ENCODE results near the gene PRSS53.

PRSS53 gene

DNA sequence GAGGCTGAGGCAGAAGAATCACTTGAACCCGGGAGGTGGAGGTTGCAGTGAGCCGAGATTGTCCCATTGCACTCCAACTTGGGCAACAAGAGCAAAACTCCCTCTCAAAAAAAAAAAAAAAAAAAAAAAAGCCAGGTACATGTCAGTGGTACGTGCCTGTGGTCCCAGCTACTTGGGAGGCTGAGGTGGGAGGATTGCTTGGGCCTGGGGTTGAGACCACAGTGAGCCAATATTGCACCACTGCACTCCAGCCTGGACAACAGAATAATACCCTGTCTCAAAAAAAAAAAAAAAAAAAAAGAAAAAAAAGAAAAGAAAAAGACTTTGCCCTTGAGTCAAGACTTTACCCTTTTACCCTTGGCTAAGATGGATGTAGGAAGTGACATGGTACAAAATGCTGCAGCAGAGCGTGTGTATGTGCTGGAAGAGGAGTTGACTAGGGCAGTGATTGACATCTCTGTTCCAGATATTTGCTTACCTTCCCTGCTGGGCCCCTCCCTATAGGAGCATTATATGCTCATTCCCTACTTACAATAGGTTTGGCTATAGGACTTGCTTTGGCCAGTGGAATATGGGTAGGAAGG, 44.8 kb downstream of the PRSS53 start:
- no peaks in the 10 kb centered on the region for H3K9me3 Mint-ChIP-seq
- H3K4me1 Mint-ChIP-seq (ENCODE audit: low read depth) = peaks cover 24% of the 10 kb centered on the region
- intact Hi-C loops (cut with micrococcal nuclease) = no loop called here
- H3K27me3 Mint-ChIP-seq = no peaks in the 10 kb centered on the region
- H3K27ac Mint-ChIP-seq = no peak overlapping the region
- H3K36me3 Mint-ChIP-seq (ENCODE audit: low read depth) = peaks cover 54% of the 10 kb centered on the region
- H3K4me3 Mint-ChIP-seq = no peak overlapping the region

- no peak overlapping the region for H3K4me3 Mint-ChIP-seq
- H3K27ac Mint-ChIP-seq = no peak overlapping the region
- H3K27me3 Mint-ChIP-seq = no peaks in the 10 kb centered on the region
- peaks cover 17% of the 10 kb centered on the region for H3K4me1 Mint-ChIP-seq (ENCODE audit: low read depth)
- no peaks in the 10 kb centered on the region for H3K9me3 Mint-ChIP-seq
- intact Hi-C loops (cut with micrococcal nuclease) = no loop called here
- H3K36me3 Mint-ChIP-seq (ENCODE audit: low read depth) = peaks cover 61% of the 10 kb centered on the region
Measured at GRCh38 chr16:31043352-31043751, 45.4 kb downstream of the PRSS53 start.

GRCh38 chr16:31042866-31043265, 45.9 kb downstream of the PRSS53 start:
- no peaks in the 10 kb centered on the region for H3K27me3 Mint-ChIP-seq
- H3K4me3 Mint-ChIP-seq = no peak overlapping the region
- H3K36me3 Mint-ChIP-seq (ENCODE audit: low read depth) = peaks cover 66% of the 10 kb centered on the region
- H3K27ac Mint-ChIP-seq = no peak overlapping the region
- no peaks in the 10 kb centered on the region for H3K9me3 Mint-ChIP-seq
- H3K4me1 Mint-ChIP-seq (ENCODE audit: low read depth) = peaks cover 14% of the 10 kb centered on the region
- intact Hi-C loops (cut with micrococcal nuclease) = no loop called here

- Mint-ChIP-seq H3K4me3 (no peak overlapping the region), H3K36me3 (ENCODE audit: low read depth) (peaks cover 97% of the 10 kb centered on the region), H3K4me1 (ENCODE audit: low read depth) (peaks cover 34% of the 10 kb centered on the region), H3K27ac (no peak overlapping the region), H3K9me3 (no peaks in the 10 kb centered on the region), H3K27me3 (no peaks in the 10 kb centered on the region)
- intact Hi-C loops (cut with micrococcal nuclease) = no loop called here
Measured at GRCh38 chr16:31038993-31039392, 49.8 kb downstream of the PRSS53 start.

DNA sequence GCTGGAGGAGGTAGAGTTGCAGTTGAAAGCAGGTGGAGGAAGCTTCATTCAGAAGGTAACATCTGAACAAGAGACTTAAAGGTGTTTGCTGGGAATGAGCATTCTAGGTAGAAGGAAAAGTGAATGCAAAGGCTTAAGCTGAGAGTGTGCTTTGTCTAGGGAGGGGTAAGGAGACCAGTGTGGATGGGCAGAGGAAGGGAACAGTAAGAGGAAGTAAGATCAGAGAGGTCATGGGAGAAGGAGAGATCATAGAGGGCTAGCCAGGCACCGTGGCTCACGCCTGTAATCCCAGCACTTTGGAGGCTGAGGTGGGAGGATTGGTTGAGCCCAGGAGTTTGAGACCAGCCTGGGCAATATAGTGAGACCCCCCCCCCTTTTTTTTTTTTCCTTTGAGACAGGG, 52.1 kb downstream of the PRSS53 start:
- Mint-ChIP-seq H3K4me1 (ENCODE audit: low read depth) (peaks cover 37% of the 10 kb centered on the region), H3K27ac (peak overlapping the region; percentile 76), H3K4me3 (peak overlapping the region; percentile 39), H3K36me3 (ENCODE audit: low read depth) (peaks cover 89% of the 10 kb centered on the region), H3K27me3 (no peaks in the 10 kb centered on the region), H3K9me3 (no peaks in the 10 kb centered on the region)
- intact Hi-C loops (cut with micrococcal nuclease) = no loop called here

DNA sequence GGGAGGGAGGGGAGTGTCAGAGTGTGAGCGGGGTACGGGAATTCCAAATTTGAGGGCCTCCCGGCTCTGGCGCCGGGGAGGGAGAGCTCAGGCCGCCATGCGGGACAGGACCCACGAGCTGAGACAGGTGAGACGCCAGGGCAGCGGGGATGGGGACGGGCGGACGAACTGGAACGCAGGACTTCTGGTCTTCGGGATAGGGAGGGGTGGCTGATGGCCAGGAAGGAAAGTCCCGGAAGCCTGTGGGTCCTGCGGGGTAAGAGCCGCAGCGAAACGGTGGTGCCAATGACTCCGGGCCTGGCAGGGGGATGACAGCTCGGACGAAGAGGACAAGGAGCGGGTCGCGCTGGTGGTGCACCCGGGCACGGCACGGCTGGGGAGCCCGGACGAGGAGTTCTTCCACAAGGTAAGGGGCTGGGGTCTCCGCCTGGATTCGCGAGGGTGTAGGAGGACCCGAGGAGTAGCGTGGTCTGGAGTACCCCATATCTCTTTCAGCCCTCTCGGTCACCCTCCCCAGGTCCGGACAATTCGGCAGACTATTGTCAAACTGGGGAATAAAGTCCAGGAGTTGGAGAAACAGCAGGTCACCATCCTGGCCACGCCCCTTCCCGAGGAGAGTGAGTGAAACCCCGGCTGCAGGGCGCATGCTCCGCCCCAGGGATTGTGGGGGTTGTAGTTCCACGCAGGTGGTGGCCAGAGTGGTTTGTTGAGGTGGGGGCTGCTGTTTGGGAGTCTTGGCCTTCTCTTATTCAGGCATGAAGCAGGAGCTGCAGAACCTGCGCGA, 54.8 kb downstream of the PRSS53 start:
- peak overlapping the region; percentile 99 for H3K27ac Mint-ChIP-seq
- H3K4me3 Mint-ChIP-seq = peak overlapping the region; percentile 98
- peaks cover 61% of the 10 kb centered on the region for H3K36me3 Mint-ChIP-seq (ENCODE audit: low read depth)
- no peaks in the 10 kb centered on the region for H3K27me3 Mint-ChIP-seq
- intact Hi-C loops (cut with micrococcal nuclease) = loop anchor here (1.0 to 2.0 kb wide), 4 partner anchors 37 to 77 kb away; partner anchors contain the start of genes SETD1A, VKORC1, ZNF646 and ZNF668
- H3K4me1 Mint-ChIP-seq (ENCODE audit: low read depth) = peaks cover 62% of the 10 kb centered on the region
- no peaks in the 10 kb centered on the region for H3K9me3 Mint-ChIP-seq
